Umbilical cord (tissue), 2 donors: ENCODE results near the gene MBP. TPM values are rescaled to one million over a fixed set of nuclear protein-coding genes. Genes with fewer than 3 reads are reported as not detected.

ENCODE experiments used
- DNase-seq: peaks from one replicate; pipeline ENCODE4 v3.0.0-alpha.2; 2015; ENCODE audit warnings: low spot score
- total RNA-seq: library from RNA; depleted of rRNA; stranded (reverse); fragments of >200 nt; gene quantifications from one replicate; pipeline ENCODE4 v1.2.3, GENCODE V29; 2014; ENCODE audit warnings: low replicate concordance; ENCODE audit not compliant: insufficient read depth

The MBP gene
- total RNA-seq, 1 donor from 2014 or later: 20.0 TPM

DNA sequence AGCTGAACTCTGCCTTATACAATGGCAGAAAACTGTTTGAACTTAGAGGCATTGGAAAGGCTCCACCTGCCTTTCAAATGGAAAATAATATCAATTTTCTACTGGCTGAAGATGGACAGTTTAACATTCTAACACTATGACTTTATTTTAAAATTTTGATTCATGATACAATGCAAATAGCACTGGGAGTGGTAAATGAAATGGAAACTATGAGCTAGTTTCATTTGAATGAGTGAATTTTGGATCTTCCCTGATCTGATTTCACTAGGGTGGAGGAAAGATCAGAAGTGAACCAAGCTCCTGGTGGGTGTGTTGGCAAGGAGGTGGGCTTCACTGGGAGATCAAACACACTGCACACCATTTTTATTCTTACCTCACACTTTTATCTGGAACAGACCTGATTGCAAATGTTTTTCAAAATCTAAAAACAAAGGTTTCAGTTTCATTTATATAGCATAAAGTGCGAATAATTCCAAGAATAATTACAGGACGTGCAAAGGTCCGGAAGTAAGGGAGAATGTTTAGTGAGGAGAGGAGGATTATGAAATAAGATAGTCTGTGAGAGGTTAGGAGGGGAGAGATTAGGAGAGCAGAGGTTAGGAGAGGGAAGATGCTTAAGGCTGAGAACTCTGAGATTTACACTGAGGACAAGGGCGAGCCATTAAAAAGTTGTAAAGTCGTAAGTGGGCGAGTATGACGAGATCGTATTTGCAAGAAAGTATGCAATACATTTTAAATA, 18.6 kb upstream of the MBP start:
- DNase-seq: no peak

GRCh38 chr18:77150588-77150987, 18.0 kb upstream of the MBP start:
- no peak for DNase-seq

- no peak for DNase-seq
These were observed 15.7 kb upstream of the MBP start for GRCh38 chr18:77148289-77148688.

GRCh38 chr18:77147418-77147852, 14.9 kb upstream of the MBP start:
- no peak for DNase-seq

DNA sequence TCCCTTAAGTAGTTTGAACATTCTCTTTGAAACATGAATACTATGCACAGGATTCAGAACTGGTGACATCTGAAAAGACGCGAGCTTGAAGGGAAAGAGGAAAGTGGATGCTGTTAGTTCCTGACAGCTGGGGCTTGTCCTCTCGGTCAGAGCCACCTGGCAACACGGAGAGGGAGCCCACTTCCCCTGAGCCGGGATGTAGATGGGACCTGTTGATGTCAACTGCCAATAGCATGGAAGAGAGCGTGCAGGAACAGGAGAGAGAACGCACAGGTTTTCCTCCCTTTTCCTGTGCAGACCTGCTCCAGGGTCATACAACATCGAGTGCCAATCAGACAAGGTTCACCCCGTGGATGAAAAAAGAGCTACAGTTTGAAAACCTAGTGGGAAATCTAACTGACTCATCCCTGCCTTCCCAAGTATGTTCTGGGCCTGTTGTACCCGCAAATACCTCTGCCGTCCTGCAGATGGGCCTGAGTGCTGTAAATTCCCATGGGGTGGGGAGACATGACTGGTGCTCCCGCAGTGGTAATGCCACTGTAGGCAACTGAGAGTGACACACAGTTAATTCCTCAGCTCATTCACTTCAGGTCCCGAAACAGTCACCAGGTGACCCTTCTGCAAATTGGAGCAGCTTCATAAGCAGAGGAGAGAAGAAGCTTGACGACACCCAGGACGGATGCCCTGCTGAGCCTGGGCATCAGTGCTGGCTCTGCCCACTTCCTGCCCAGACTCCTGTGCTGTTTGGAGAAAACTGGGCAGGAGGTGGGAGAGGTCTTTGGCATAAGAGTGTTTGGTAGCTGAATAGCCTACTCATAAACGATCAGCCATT, 13.9 kb upstream of the MBP start:
- no peak for DNase-seq

GRCh38 chr18:77145364-77145901, 12.8 kb upstream of the MBP start:
- no peak for DNase-seq

DNA sequence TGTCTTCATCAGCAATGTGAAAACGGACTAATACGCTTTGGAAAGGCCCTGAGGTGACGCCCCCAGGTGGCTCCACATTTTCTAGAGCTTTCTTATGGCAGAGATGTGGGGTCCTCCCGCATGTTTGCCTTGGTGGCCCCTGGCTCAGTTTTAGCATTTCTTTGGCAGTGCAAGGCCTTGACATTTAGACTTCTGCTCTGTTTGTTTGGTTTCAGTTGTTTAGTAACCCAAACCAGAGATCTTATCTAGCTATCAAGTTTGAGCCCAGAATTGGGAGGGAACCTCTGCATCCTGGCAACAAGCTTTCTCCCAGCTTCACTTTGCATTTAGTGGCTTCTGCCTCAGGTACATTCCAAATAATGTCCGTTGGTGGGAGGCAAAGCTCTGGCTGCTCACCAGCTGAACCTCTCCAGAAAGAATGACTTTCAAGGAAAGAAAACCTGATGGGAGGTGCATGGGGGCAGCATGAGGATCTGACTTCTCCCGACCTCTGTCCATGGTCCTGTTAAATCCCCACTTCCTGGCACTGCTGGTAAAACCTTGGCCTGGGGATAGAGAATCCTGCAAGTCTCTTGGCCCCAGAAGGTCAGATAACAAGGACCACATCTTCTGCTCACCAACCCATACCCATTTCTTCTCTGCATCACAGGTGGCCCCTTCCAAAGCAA, 12.0 kb upstream of the MBP start:
- no peak for DNase-seq

GRCh38 chr18:77144046-77144445, 11.5 kb upstream of the MBP start:
- DNase-seq: no peak

GRCh38 chr18:77143196-77143595, 10.6 kb upstream of the MBP start:
- DNase-seq: no peak

GRCh38 chr18:77141401-77142118, 9.0 kb upstream of the MBP start:
- DNase-seq: no peak

DNA sequence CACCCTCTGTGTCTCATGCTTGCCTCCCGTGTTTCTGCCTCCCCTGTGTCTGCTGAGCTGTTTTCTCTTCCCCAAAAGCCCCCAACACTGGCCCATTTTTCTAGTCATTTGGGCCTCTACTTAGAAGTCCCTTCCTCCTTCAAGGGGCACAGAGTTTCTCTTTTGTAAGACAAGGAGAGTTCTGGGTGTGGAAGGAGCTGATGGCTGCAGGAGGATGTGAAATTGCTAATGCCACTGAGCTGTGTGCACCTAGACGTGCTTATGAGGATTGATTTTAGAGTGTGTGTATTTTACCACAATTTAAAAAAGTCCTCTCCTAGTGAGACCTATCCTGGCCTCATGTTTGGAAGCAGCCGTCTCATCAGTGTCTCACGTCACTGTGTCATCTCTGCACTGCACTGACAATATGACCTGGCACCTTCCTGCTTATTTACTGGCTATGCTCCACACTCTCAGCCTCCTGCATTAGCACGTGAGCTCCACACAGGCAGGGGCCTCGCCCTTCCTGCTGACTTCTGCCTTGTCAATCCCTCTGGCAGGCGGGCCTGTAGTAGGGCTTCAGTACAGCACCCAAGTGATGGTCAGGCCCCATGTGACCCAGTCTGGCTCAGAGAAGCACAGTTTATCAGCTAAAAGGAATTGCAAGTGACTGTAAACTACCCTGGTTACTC, 8.0 kb upstream of the MBP start:
- DNase-seq: no peak

GRCh38 chr18:77140030-77140429, 7.4 kb upstream of the MBP start:
- DNase-seq: no peak

GRCh38 chr18:77139619-77140018, 7.0 kb upstream of the MBP start:
- DNase-seq: no peak

DNA sequence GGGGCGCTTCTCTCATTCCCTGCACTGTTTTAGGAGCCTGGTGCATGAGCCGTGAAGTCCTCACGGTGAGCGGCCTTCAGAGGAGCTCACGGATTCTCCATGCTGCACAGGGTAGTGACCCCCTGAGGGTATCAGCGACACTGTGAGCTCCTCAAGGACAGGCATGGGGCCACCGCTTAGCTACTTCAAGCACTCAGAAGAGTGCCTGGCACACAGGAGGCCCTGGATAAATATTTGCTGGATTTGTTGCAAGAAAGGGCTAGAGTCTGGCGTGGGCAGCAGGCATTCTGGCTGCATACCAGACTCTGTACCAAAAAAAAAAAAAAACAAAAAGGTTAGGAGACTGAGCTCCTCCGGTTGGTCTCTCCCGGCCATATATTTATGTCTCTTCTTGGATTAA, 5.7 kb upstream of the MBP start:
- DNase-seq: peak; percentile 39

DNA sequence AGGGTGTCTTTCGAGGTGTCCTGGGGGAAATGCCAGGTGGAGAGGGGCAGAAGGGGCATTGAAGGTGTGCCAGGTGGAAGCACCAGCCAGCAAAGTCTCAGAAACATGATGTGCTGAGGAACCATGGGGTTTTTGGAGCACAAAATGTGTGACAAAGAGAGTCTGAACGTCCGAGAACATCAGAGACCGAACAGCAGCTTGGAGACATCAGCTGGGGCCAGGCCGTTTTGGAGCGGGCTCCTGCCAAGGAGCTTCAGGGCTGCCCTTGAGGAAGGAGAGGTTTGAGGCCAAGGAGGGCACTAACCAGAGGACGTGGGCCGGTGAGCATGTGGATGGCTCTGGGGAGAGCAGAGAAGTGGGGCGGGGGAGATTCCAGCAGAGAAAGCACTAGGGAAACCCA, 5.3 kb upstream of the MBP start:
- DNase-seq: no peak

DNA sequence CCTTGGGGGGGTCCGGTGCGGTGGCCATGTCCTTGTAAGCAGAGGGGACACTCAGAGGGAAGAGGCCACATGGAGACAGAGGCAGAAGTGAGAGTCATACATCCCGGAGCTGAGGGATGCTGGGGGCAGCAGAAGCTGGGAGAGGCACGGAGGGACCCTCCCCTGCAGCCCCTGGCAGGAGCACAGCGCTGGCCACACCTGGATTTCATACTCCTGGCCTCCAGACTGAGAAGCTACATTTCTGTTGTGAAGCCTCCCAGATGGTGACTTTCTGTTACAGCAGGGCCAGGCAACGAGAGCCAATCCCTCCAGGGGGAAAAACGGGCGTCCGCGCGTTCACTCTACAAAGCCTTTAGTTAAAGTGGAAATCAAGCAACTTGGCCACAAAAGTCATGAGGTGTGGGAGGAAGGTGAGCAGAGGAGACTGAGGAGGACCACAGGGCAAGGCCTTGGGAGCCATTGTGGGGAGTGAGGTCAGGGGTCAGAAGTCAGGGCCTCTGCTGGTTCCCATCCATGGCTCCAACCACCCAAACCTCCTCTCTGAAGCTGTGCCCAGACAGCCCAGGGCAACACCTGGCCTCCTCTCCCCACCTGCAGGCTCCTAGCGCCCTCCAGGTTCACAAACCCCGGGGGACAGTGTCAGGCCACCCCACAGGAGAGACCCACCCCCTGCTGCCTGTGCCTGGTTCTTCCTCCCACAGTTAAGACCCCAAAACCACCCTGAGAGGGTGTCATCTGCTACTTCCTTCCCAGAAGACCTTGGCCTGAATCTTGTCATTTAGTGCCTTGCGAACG, 4.5 kb upstream of the MBP start:
- DNase-seq: no peak

- DNase-seq: no peak
These were observed 3.6 kb upstream of the MBP start for GRCh38 chr18:77136076-77136718.

DNA sequence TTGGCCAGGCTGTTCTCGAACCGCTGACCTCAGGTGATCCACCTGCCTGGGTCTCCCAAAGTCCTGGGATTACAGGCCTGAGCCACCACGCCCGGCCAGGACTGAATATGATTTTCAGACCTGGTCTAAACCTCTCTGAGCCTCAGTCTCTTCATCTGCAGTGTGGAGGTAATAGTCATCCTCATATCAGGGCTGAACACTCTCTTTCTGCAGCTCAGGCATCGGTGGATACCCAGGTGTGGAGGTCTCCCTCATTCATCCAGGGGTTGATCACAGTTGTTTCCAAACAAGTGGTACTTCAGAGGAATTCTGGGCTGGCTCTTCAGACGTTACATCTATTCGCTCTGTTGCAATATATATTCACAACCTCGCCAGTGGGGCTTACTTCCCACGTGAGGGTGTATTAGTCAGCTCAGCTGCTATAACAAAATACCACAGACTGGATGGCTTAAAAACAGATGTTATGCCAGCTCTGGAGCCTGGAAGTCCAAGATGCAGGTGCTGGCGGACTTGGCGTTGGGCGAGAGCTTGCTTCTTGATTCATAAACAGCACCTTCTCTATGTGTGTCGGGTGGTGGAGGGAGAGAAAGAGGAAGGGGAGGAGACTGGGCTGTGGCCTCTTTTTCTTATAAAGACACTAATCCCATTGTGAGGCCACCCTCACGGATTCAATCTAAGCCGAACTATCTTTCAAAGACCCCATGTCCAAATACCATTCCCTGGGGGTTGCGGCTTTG, 2.9 kb upstream of the MBP start:
- DNase-seq: no peak

- DNase-seq: no peak
These were observed 2.0 kb upstream of the MBP start for GRCh38 chr18:77134611-77135010.
